GM12801 (cell line): Measurements from ENCODE around the gene ATP5PB.

Source experiments
- CTCF ChIP-seq: IDR thresholded peaks from one replicate; pipeline ENCODE4 v1.5.1; 2011; ENCODE audit warnings: control low read depth; ENCODE audit not compliant: insufficient read length; ENCODE audit errors: extremely low read depth

Gene ATP5PB

GRCh38 chr1:111448918-111449702, at the start of gene ATP5PB, which contains the start of gene WDR77:
ATP5PB (plus strand) TSS chr1:111449464; CDS start chr1:111449542, 78 bp downstream.
WDR77 (minus strand) TSS chr1:111449256; CDS start chr1:111449169, 87 bp downstream.
- TF ChIP-seq CTCF, result no peak

GRCh38 chr1:111399792-111400610, 49.3 kb upstream of the ATP5PB start:
- no peak for TF ChIP-seq CTCF

- TF ChIP-seq CTCF, result no peak
Observed at GRCh38 chr1:111402083-111402482, 47.2 kb upstream of the ATP5PB start.

GRCh38 chr1:111404588-111404987, 44.7 kb upstream of the ATP5PB start:
- TF ChIP-seq CTCF, result no peak

- TF ChIP-seq CTCF, result no peak
Observed at GRCh38 chr1:111406321-111406768, 42.9 kb upstream of the ATP5PB start.

GRCh38 chr1:111407301-111407700, 42.0 kb upstream of the ATP5PB start:
- no peak for TF ChIP-seq CTCF

- TF ChIP-seq CTCF, result no peak
Observed at GRCh38 chr1:111412839-111413238, 36.4 kb upstream of the ATP5PB start.
